Measurements from ENCODE around the gene SERPINA1. TPM values are rescaled to one million over a fixed set of nuclear protein-coding genes. Genes with fewer than 3 reads are reported as not detected.

SERPINA1 gene
- total and polyA plus RNA-seq, 4 donors: 10,220 to 47,972 (median 25,583) TPM

GRCh38 chr14:94374116-94374515, 14.3 kb downstream of the SERPINA1 start:
- no peaks in the 10 kb centered on the region for H3K9me3 ChIP-seq (ENCODE audit: control insufficient read depth in 4 of 4, low read length in 3 of 4)
- no peak for TF ChIP-seq FOXA1 (IDR thresholded peaks at IDR 0.05)
- no peak for TF ChIP-seq SP1 (IDR thresholded peaks at IDR 0.05)
- TF ChIP-seq NR2F2 (IDR thresholded peaks at IDR 0.05): no peak
- no peak for TF ChIP-seq TAF1 (conservative IDR thresholded peaks at IDR 0.05)
- no peak for TF ChIP-seq JUND (IDR thresholded peaks at IDR 0.05)
- TF ChIP-seq, protein P1, sequence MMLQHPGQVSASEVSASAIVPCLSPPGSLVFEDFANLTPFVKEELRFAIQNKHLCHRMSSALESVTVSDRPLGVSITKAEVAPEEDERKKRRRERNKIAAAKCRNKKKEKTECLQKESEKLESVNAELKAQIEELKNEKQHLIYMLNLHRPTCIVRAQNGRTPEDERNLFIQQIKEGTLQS (IDR thresholded peaks at IDR 0.05): no peak
- TF ChIP-seq RAD21 (IDR thresholded peaks at IDR 0.05): no peak
- no peak for TF ChIP-seq GABPA (IDR thresholded peaks at IDR 0.05 in 1 of 2, conservative IDR thresholded peaks at IDR 0.05 in 1 of 2)
- TF ChIP-seq EGR1 (IDR thresholded peaks at IDR 0.05; ENCODE audit: low read depth in 2 of 2): no peak
- no peak for TF ChIP-seq ZBTB33 (IDR thresholded peaks at IDR 0.05)
- TF ChIP-seq REST (IDR thresholded peaks at IDR 0.05): no peak
- TF ChIP-seq HNF4A (conservative IDR thresholded peaks at IDR 0.05): no peak
- 96% methylated on average over 6 of the region's 6 CpGs for WGBS
- H3K36me3 ChIP-seq (ENCODE audit: control insufficient read depth in 4 of 4, insufficient read depth in 3 of 4, low read depth in 1 of 4, low read length in 3 of 4): peaks cover 0 to 8% (median under 1%) of the 10 kb centered on the region in 4 donors
- H3K4me1 ChIP-seq (ENCODE audit: control insufficient read depth in 4 of 4, insufficient read depth in 4 of 4, low read length in 3 of 4): no peaks in the 10 kb centered on the region
- H3K27me3 ChIP-seq (ENCODE audit: control insufficient read depth in 4 of 4, insufficient read depth in 4 of 4, low read length in 3 of 4): no peaks in the 10 kb centered on the region
- H3K27ac ChIP-seq (ENCODE audit: low read depth in 1 of 2, low read length in 2 of 2): peak overlapping the region in 1 of 2 donors; percentile 71
- no peak for DNase-seq (ENCODE audit: low spot score)
- H3K9ac ChIP-seq (ENCODE audit: low read depth in 1 of 2, low read length in 2 of 2): no peak overlapping the region
- H3K4me3 ChIP-seq (ENCODE audit: low read depth in 1 of 3, low read length in 3 of 3): no peak overlapping the region

- Histone ChIP-seq H3K9ac (ENCODE audit: low read depth in 1 of 2, low read length in 2 of 2) (no peak overlapping the region), H3K36me3 (ENCODE audit: control insufficient read depth in 4 of 4, insufficient read depth in 3 of 4, low read depth in 1 of 4, low read length in 3 of 4) (peaks cover 0 to 4% (median 0%) of the 10 kb centered on the region in 4 donors), H3K4me3 (ENCODE audit: low read depth in 1 of 3, low read length in 3 of 3) (no peak overlapping the region), H3K4me1 (ENCODE audit: control insufficient read depth in 4 of 4, insufficient read depth in 4 of 4, low read length in 3 of 4) (no peaks in the 10 kb centered on the region), H3K27me3 (ENCODE audit: control insufficient read depth in 4 of 4, insufficient read depth in 4 of 4, low read length in 3 of 4) (no peaks in the 10 kb centered on the region), H3K27ac (ENCODE audit: low read depth in 1 of 2, low read length in 2 of 2) (no peak overlapping the region), H3K9me3 (ENCODE audit: control insufficient read depth in 4 of 4, low read length in 3 of 4) (no peaks in the 10 kb centered on the region)
- TF ChIP-seq NR2F2 (IDR thresholded peaks at IDR 0.05) (no peak), HNF4G (IDR thresholded peaks at IDR 0.05) (no peak), GABPA (IDR thresholded peaks at IDR 0.05 in 1 of 2, conservative IDR thresholded peaks at IDR 0.05 in 1 of 2) (no peak), RAD21 (IDR thresholded peaks at IDR 0.05) (no peak), REST (IDR thresholded peaks at IDR 0.05) (no peak), HNF4A (conservative IDR thresholded peaks at IDR 0.05) (no peak), MAX (IDR thresholded peaks at IDR 0.05) (no peak), FOXA2 (IDR thresholded peaks at IDR 0.05) (no peak), JUND (IDR thresholded peaks at IDR 0.05) (no peak)
- 86% methylated on average over 8 of the region's 8 CpGs for WGBS
- DNase-seq (ENCODE audit: low spot score): no peak
These were observed 14.7 kb downstream of the SERPINA1 start for GRCh38 chr14:94373708-94374107.
